Measurements from ENCODE around the gene RSBN1L. TPM values are rescaled to one million over a fixed set of nuclear protein-coding genes. Genes with fewer than 3 reads are reported as not detected.

The RSBN1L gene
- polyA plus RNA-seq, 1 donor from 2014 or later = 24.7 TPM

DNA sequence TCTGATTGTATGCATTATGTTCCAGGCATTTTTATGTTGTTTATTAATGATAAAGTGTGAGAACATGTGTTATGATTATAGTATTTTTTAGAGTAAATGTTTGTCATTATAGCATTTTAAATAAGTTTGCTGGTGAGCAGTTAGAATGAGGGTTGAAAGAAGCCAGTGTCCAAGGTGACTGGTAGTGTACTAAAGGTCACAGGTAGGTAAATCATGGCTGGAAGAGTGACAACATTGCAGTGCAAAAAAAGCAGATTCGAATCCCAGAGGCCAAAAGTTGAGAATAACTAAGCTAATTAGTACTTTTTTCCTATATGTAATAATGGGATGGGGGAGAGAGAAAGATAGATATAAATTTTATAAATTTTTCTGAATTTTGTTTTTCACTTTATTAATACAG, 44.0 kb downstream of the RSBN1L start:
- H3K9me2 ChIP-seq (ENCODE audit: insufficient read depth, low read length) = no peaks in the 10 kb centered on the region
- no peak overlapping the region for H3K27ac ChIP-seq (ENCODE audit: low read length)
- H3K27me3 ChIP-seq (ENCODE audit: insufficient read depth, low read depth, low read length) = no peaks in the 10 kb centered on the region
- no peaks in the 10 kb centered on the region for H3K79me2 ChIP-seq (replicated peaks; ENCODE audit: insufficient read depth, low read length)
- no peak overlapping the region for H2AFZ ChIP-seq (ENCODE audit: low read depth, low read length)
- H3F3A ChIP-seq (ENCODE audit: insufficient read depth, low read length, poor library complexity, severe bottlenecking) = no peaks in the 10 kb centered on the region
- TF ChIP-seq SMC3 (conservative IDR thresholded peaks at IDR 0.05; ENCODE audit: poor library complexity) (no peak), EP300 (conservative IDR thresholded peaks at IDR 0.05; ENCODE audit: poor library complexity, severe bottlenecking) (no peak), TAF1 (IDR thresholded peaks at IDR 0.05; ENCODE audit: low read depth) (no peak), POLR2AphosphoS5 (IDR thresholded peaks at IDR 0.05) (no peak), RAD21 (conservative IDR thresholded peaks at IDR 0.05) (no peak), EZH2 (IDR thresholded peaks at IDR 0.05; ENCODE audit: borderline replicate concordance, insufficient read depth, low read length, poor library complexity, severe bottlenecking) (no peak), MXI1 (conservative IDR thresholded peaks at IDR 0.05; ENCODE audit: poor library complexity, severe bottlenecking) (no peak)
- TF ChIP-seq, protein P1, sequence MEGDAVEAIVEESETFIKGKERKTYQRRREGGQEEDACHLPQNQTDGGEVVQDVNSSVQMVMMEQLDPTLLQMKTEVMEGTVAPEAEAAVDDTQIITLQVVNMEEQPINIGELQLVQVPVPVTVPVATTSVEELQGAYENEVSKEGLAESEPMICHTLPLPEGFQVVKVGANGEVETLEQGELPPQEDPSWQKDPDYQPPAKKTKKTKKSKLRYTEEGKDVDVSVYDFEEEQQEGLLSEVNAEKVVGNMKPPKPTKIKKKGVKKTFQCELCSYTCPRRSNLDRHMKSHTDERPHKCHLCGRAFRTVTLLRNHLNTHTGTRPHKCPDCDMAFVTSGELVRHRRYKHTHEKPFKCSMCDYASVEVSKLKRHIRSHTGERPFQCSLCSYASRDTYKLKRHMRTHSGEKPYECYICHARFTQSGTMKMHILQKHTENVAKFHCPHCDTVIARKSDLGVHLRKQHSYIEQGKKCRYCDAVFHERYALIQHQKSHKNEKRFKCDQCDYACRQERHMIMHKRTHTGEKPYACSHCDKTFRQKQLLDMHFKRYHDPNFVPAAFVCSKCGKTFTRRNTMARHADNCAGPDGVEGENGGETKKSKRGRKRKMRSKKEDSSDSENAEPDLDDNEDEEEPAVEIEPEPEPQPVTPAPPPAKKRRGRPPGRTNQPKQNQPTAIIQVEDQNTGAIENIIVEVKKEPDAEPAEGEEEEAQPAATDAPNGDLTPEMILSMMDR (IDR thresholded peaks at IDR 0.05; ENCODE audit: poor library complexity, severe bottlenecking) = no peak
- TF ChIP-seq, protein P2, sequence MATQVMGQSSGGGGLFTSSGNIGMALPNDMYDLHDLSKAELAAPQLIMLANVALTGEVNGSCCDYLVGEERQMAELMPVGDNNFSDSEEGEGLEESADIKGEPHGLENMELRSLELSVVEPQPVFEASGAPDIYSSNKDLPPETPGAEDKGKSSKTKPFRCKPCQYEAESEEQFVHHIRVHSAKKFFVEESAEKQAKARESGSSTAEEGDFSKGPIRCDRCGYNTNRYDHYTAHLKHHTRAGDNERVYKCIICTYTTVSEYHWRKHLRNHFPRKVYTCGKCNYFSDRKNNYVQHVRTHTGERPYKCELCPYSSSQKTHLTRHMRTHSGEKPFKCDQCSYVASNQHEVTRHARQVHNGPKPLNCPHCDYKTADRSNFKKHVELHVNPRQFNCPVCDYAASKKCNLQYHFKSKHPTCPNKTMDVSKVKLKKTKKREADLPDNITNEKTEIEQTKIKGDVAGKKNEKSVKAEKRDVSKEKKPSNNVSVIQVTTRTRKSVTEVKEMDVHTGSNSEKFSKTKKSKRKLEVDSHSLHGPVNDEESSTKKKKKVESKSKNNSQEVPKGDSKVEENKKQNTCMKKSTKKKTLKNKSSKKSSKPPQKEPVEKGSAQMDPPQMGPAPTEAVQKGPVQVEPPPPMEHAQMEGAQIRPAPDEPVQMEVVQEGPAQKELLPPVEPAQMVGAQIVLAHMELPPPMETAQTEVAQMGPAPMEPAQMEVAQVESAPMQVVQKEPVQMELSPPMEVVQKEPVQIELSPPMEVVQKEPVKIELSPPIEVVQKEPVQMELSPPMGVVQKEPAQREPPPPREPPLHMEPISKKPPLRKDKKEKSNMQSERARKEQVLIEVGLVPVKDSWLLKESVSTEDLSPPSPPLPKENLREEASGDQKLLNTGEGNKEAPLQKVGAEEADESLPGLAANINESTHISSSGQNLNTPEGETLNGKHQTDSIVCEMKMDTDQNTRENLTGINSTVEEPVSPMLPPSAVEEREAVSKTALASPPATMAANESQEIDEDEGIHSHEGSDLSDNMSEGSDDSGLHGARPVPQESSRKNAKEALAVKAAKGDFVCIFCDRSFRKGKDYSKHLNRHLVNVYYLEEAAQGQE (IDR thresholded peaks at IDR 0.05; ENCODE audit: borderline replicate concordance) = no peak
- no peak overlapping the region for H3K4me2 ChIP-seq (ENCODE audit: low read length)
- H3K9ac ChIP-seq (ENCODE audit: low read length) = no peak overlapping the region
- H3K9me3 ChIP-seq (ENCODE audit: low read length) = no peaks in the 10 kb centered on the region
- H3K36me3 ChIP-seq (ENCODE audit: insufficient read depth, low read length) = no peaks in the 10 kb centered on the region
- no peak overlapping the region for H3K4me3 ChIP-seq (ENCODE audit: low read length)
- no peaks in the 10 kb centered on the region for H4K20me1 ChIP-seq (ENCODE audit: insufficient read depth)

DNA sequence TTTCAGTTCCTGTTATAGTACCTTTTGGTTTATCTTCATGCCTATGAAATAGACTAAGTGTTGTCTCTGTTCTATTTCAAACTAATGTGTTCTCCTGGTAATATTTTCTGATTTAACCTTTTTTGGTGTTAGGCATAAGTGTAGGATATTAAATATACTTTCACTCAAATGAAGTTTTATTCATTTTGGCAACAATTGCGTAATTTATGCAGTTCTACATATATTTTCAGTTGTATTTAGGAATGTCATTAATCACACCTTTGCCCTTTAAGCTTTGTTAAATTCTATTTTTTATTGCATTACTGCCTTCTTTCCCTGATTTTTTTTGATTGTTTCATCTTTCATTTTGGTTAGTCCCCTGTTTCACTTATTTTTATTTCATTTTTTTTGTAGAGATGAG, 47.3 kb downstream of the RSBN1L start:
- H3K9ac ChIP-seq (ENCODE audit: low read length) = no peak overlapping the region
- no peaks in the 10 kb centered on the region for H3K79me2 ChIP-seq (replicated peaks; ENCODE audit: insufficient read depth, low read length)
- H3K4me3 ChIP-seq (ENCODE audit: low read length) = no peak overlapping the region
- no peaks in the 10 kb centered on the region for H3F3A ChIP-seq (ENCODE audit: insufficient read depth, low read length, poor library complexity, severe bottlenecking)
- H2AFZ ChIP-seq (ENCODE audit: low read depth, low read length) = no peak overlapping the region
- no peaks in the 10 kb centered on the region for H3K9me3 ChIP-seq (ENCODE audit: low read length)
- no peaks in the 10 kb centered on the region for H3K27me3 ChIP-seq (ENCODE audit: insufficient read depth, low read depth, low read length)
- no peak overlapping the region for H3K27ac ChIP-seq (ENCODE audit: low read length)
- no peaks in the 10 kb centered on the region for H3K9me2 ChIP-seq (ENCODE audit: insufficient read depth, low read length)
- TF ChIP-seq, protein P1 (IDR thresholded peaks at IDR 0.05; ENCODE audit: poor library complexity, severe bottlenecking) = no peak
- TF ChIP-seq EP300 (conservative IDR thresholded peaks at IDR 0.05; ENCODE audit: poor library complexity, severe bottlenecking) (no peak), MXI1 (conservative IDR thresholded peaks at IDR 0.05; ENCODE audit: poor library complexity, severe bottlenecking) (no peak), SMC3 (conservative IDR thresholded peaks at IDR 0.05; ENCODE audit: poor library complexity) (no peak), POLR2AphosphoS5 (IDR thresholded peaks at IDR 0.05) (no peak), RAD21 (conservative IDR thresholded peaks at IDR 0.05) (no peak), EZH2 (IDR thresholded peaks at IDR 0.05; ENCODE audit: borderline replicate concordance, insufficient read depth, low read length, poor library complexity, severe bottlenecking) (no peak), TAF1 (IDR thresholded peaks at IDR 0.05; ENCODE audit: low read depth) (no peak)
- TF ChIP-seq, protein P2 (IDR thresholded peaks at IDR 0.05; ENCODE audit: borderline replicate concordance) = no peak
- no peaks in the 10 kb centered on the region for H3K36me3 ChIP-seq (ENCODE audit: insufficient read depth, low read length)
- no peak overlapping the region for H3K4me2 ChIP-seq (ENCODE audit: low read length)
- H4K20me1 ChIP-seq (ENCODE audit: insufficient read depth) = no peaks in the 10 kb centered on the region
